ENCODE results near the gene TMEM91. TPM values are rescaled to one million over a fixed set of nuclear protein-coding genes. Genes with fewer than 3 reads are reported as not detected.

The TMEM91 gene
- total and polyA plus RNA-seq, 2 of the 4 experiments (the other 2 are of a cell fraction), result 1.4 to 4.8 TPM

- no peak overlapping the region for H2BK15ac ChIP-seq (ENCODE audit: low read depth, low read length)
- no peak for ATAC-seq (ENCODE audit: low read depth)
- CTCF ChIA-PET, result interaction anchor here (0.7 kb wide), 1 partner anchor 124 kb away, joined by 3 read pairs; no protein-coding TSS in a partner anchor
Observed at GRCh38 chr19:41433171-41433570, 56.8 kb downstream of the TMEM91 start.

More at GRCh38 chr19:41433171-41433570, 56.8 kb downstream of the TMEM91 start:
- H4K5ac ChIP-seq (ENCODE audit: low read depth, low read length), result no peak overlapping the region
- no peak overlapping the region for H3K4me3 ChIP-seq (ENCODE audit: insufficient read depth, low read depth, low read length)
- H3K9me3 ChIP-seq (ENCODE audit: control insufficient read depth, insufficient read depth, low read length), result no peaks in the 10 kb centered on the region
- peaks cover 28% of the 10 kb centered on the region for H3K36me3 ChIP-seq (ENCODE audit: control insufficient read depth, insufficient read depth, low read length)
- no peaks in the 10 kb centered on the region for H4K20me1 ChIP-seq (ENCODE audit: insufficient read depth, low read length)
- in situ Hi-C loops (cut with MboI; ENCODE audit: low sequenced_read_pairs) (no loop called here), intact Hi-C loops (cut with micrococcal nuclease) (no loop called here), dilution Hi-C loops (cut with HindIII; ENCODE audit: low sequenced_read_pairs, unreplicated experiment) (no loop called here)
- no peak overlapping the region for H2BK120ac ChIP-seq (ENCODE audit: low read depth, low read length)
- POLR2A ChIA-PET (ENCODE audit: unreplicated experiment), result no interaction called here
- H2BK5ac ChIP-seq (ENCODE audit: low read depth, low read length, poor library complexity, severe bottlenecking), result no peak overlapping the region
- no peak overlapping the region for H3K9ac ChIP-seq (ENCODE audit: low read depth, low read length)
- H2AFZ ChIP-seq (replicated peaks; ENCODE audit: low read length, poor library complexity), result no peak overlapping the region
- H3K14ac ChIP-seq (replicated peaks; ENCODE audit: low read depth, low read length), result no peak overlapping the region
- no peak overlapping the region for H3K23ac ChIP-seq (ENCODE audit: low read depth, low read length)
- no peak overlapping the region for H3K4ac ChIP-seq (ENCODE audit: low read depth, low read length)
- H2AK9ac ChIP-seq (replicated peaks; ENCODE audit: low read depth, low read length, poor library complexity), result no peak overlapping the region
- H3K4me1 ChIP-seq (ENCODE audit: control insufficient read depth, insufficient read depth, low read length), result no peaks in the 10 kb centered on the region; the same call in 1 of the 2 replicates
- H3K79me1 ChIP-seq (ENCODE audit: low read depth in 1 of 2, low read length in 2 of 2), result peaks cover 5 to 13% of the 10 kb centered on the region in 2 experiments; a peak in 3 of 4 replicates
- no peaks in the 10 kb centered on the region for H3K27me3 ChIP-seq (ENCODE audit: control insufficient read depth, insufficient read depth, low read length)
- H3K9me1 ChIP-seq (ENCODE audit: insufficient read depth, low read length), result no peaks in the 10 kb centered on the region; the same call in 1 of the 2 replicates
- no peak overlapping the region for H2BK20ac ChIP-seq (ENCODE audit: low read depth, low read length)
- TF ChIP-seq ELK1 (IDR thresholded peaks at IDR 0.05; ENCODE audit: borderline replicate concordance, low read depth, low read length), result no peak
- no peak for TF ChIP-seq SMC3 (IDR thresholded peaks at IDR 0.05; ENCODE audit: low read depth, low read length)
- TF ChIP-seq NFE2L2 (IDR thresholded peaks at IDR 0.05; ENCODE audit: low read depth, low read length), result no peak
- no peak for TF ChIP-seq MAZ (IDR thresholded peaks at IDR 0.05; ENCODE audit: borderline replicate concordance, low read depth, low read length)
- no peak for TF ChIP-seq POLR2A (IDR thresholded peaks at IDR 0.05; ENCODE audit: low read depth, low read length)
- TF ChIP-seq MXI1 (IDR thresholded peaks at IDR 0.05; ENCODE audit: borderline replicate concordance, low read depth, low read length), result no peak
- no peak for TF ChIP-seq CEBPB (IDR thresholded peaks at IDR 0.05; ENCODE audit: low read depth, low read length)
- BruUV-seq (replicated peaks), result no TSS peak
- no peak overlapping the region for H4K91ac ChIP-seq (ENCODE audit: insufficient read depth, low read depth, low read length)
- H3K18ac ChIP-seq (ENCODE audit: low read depth, low read length), result no peak overlapping the region
- H3K27ac ChIP-seq (ENCODE audit: insufficient read depth, low read length), result no peak overlapping the region
- no peak overlapping the region for H2AK5ac ChIP-seq (ENCODE audit: low read depth, low read length)
- H3K4me2 ChIP-seq (ENCODE audit: low read depth, low read length), result no peak overlapping the region
- no peak overlapping the region for H3K56ac ChIP-seq (ENCODE audit: extremely low read depth, insufficient read depth, low read length)
- no peak for DNase-seq
- H4K8ac ChIP-seq (ENCODE audit: low read depth in 2 of 2, low read length in 2 of 2), result no peak overlapping the region
- 87% methylated on average over 6 of the region's 18 CpGs; no CpG with 5 or more reads in 1 of the 2 experiments for WGBS, 2 experiments (ENCODE audit: extremely low coverage in 2 of 2, insufficient read length in 1 of 2)

Other genes starting within 250 kb of the TMEM91 start
- gene CYP2S1, start 183.3 kb upstream of the TMEM91 start, total RNA-seq (2012; rRNA removed), result 0.54 and 0.83 TPM in 2 replicates
- gene CYP2S1, start 183.3 kb upstream of the TMEM91 start, polyA plus RNA-seq (2012; rRNA removed), result 0.98 and 2.1 TPM in 2 replicates
- 444 and 466 TPM in 2 replicates for gene AXL, start 157.3 kb upstream of the TMEM91 start, total RNA-seq (2012; rRNA removed)
- gene AXL, start 157.3 kb upstream of the TMEM91 start, polyA plus RNA-seq (2012; rRNA removed), result 212 and 235 TPM in 2 replicates
- gene HNRNPUL1, start 112.2 kb upstream of the TMEM91 start, total RNA-seq (2012; rRNA removed), result 50.7 and 56.1 TPM in 2 replicates
- 67.3 and 68.1 TPM in 2 replicates for gene HNRNPUL1, start 112.2 kb upstream of the TMEM91 start, polyA plus RNA-seq (2012; rRNA removed)
- gene CCDC97, start 66.4 kb upstream of the TMEM91 start, total RNA-seq (2012; rRNA removed), result 4.1 and 5.8 TPM in 2 replicates
- 11.0 and 11.9 TPM in 2 replicates for gene CCDC97, start 66.4 kb upstream of the TMEM91 start, polyA plus RNA-seq (2012; rRNA removed)
- 3.2 and 3.9 TPM in 2 replicates for gene TGFB1, start 22.6 kb upstream of the TMEM91 start, total RNA-seq (2012; rRNA removed)
- 26.7 and 27.8 TPM in 2 replicates for gene TGFB1, start 22.6 kb upstream of the TMEM91 start, polyA plus RNA-seq (2012; rRNA removed)
- gene B9D2, start 12.4 kb upstream of the TMEM91 start, total RNA-seq (2012; rRNA removed), result 4.7 and 6.1 TPM in 2 replicates
- gene B9D2, start 12.4 kb upstream of the TMEM91 start, polyA plus RNA-seq (2012; rRNA removed), result 9.7 and 11.5 TPM in 2 replicates
- gene EXOSC5, start 20.8 kb downstream of the TMEM91 start, total RNA-seq (2012; rRNA removed), result 11.4 and 19.0 TPM in 2 replicates
- 25.2 and 34.0 TPM in 2 replicates for gene EXOSC5, start 20.8 kb downstream of the TMEM91 start, polyA plus RNA-seq (2012; rRNA removed)
- 6.4 and 7.7 TPM in 2 replicates for gene BCKDHA, start 21.3 kb downstream of the TMEM91 start, total RNA-seq (2012; rRNA removed)
- 7.6 and 9.6 TPM in 2 replicates for gene BCKDHA, start 21.3 kb downstream of the TMEM91 start, polyA plus RNA-seq (2012; rRNA removed)
- gene B3GNT8, start 50.8 kb downstream of the TMEM91 start, total RNA-seq (2012; rRNA removed), result under 0.01 and 0.36 TPM in 2 replicates
- gene B3GNT8, start 50.8 kb downstream of the TMEM91 start, polyA plus RNA-seq (2012; rRNA removed), result 0.30 and 0.36 TPM in 2 replicates
- 50.8 and 52.5 TPM in 2 replicates for gene DMAC2, start 63.4 kb downstream of the TMEM91 start, total RNA-seq (2012; rRNA removed)
- gene DMAC2, start 63.4 kb downstream of the TMEM91 start, polyA plus RNA-seq (2012; rRNA removed), result 72.2 and 78.5 TPM in 2 replicates
- not detected in 2 replicates for gene ERICH4, start 66.6 kb downstream of the TMEM91 start, total RNA-seq (2012; rRNA removed)
- not detected in 2 replicates for gene ERICH4, start 66.6 kb downstream of the TMEM91 start, polyA plus RNA-seq (2012; rRNA removed)
- gene CEACAM21, start 199.6 kb downstream of the TMEM91 start, total RNA-seq (2012; rRNA removed), result not detected in 2 replicates
- gene CEACAM21, start 199.6 kb downstream of the TMEM91 start, polyA plus RNA-seq (2012; rRNA removed), result not detected in 2 replicates